ENCODE data around the gene FOXC1.

FOXC1 gene

DNA sequence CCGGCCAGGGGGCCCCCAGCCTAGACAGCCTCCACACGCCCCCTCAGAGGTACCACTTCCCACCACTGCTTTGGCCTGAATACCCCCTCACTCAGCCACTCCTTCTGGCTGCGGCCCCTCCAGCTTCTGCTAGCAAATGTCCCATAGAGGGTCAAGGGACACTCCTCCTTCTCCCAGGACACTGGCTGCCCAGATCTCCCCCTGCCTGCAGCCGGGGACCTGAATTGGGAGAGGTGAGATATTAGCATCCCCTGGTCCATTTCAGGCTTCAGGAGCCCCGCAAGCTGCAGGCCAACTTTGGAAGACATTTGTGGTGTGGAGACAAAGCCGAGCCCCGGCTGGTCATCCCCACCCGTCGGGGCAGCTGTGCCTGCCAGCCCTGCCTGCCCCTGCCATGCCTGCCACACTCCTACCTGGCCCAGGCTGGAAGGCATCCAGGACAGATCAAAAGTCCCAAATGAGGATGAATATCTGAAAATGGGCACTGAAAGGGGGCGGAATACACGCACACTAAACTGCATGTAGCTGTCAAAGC lies 32.5 kb upstream of the FOXC1 start:
- TF ChIP-seq, protein P1, sequence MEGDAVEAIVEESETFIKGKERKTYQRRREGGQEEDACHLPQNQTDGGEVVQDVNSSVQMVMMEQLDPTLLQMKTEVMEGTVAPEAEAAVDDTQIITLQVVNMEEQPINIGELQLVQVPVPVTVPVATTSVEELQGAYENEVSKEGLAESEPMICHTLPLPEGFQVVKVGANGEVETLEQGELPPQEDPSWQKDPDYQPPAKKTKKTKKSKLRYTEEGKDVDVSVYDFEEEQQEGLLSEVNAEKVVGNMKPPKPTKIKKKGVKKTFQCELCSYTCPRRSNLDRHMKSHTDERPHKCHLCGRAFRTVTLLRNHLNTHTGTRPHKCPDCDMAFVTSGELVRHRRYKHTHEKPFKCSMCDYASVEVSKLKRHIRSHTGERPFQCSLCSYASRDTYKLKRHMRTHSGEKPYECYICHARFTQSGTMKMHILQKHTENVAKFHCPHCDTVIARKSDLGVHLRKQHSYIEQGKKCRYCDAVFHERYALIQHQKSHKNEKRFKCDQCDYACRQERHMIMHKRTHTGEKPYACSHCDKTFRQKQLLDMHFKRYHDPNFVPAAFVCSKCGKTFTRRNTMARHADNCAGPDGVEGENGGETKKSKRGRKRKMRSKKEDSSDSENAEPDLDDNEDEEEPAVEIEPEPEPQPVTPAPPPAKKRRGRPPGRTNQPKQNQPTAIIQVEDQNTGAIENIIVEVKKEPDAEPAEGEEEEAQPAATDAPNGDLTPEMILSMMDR (IDR thresholded peaks at IDR 0.05; ENCODE audit: control insufficient read depth, extremely low read depth, insufficient read depth), result no peak
- no peak for DNase-seq (ENCODE audit: low read depth)
- no peak overlapping the region for H3K4me3 ChIP-seq (ENCODE audit: low read depth, low read length)

DNA sequence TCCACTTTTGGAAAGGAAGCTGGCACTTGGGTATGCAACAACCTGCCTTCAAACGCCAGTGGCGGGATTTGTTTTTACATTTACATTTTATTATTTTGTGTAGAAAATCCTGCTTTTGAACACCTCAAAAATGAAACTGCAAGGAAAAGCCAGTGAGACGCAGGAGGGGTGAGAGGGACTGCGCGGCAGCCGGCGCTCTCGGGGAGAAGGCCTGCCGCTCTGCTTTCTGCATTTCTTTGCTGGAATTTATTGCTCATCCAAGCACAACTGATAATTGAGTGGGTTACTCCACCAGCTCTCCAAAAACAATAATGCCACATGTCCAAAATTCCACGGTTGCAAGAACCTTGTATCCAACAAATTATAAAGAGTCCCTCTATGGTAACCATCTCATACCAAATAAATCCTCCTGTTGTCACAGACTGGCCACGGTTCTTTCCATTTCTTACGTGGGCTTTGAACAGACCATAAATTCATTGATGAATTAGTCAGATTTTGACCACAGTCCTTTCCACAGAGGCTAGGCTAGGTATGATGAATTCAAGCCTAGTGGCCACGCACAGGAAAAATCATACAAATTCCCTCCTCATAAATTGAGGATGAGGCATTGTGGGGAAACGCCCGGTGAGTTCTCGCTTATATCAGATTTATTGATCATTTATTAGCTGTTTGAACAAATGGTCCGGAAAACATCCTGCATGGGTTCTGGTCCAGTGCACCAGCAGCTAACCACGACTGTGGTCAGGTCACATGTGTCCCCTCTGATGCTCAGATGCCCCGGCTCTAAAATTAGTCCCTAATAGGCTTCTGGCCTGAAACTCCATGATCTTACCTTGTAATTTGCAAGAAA lies 31.6 kb upstream of the FOXC1 start:
- TF ChIP-seq, protein P1 (IDR thresholded peaks at IDR 0.05; ENCODE audit: control insufficient read depth, extremely low read depth, insufficient read depth), result no peak
- no peak for DNase-seq (ENCODE audit: low read depth)
- no peak overlapping the region for H3K4me3 ChIP-seq (ENCODE audit: low read depth, low read length)

DNA sequence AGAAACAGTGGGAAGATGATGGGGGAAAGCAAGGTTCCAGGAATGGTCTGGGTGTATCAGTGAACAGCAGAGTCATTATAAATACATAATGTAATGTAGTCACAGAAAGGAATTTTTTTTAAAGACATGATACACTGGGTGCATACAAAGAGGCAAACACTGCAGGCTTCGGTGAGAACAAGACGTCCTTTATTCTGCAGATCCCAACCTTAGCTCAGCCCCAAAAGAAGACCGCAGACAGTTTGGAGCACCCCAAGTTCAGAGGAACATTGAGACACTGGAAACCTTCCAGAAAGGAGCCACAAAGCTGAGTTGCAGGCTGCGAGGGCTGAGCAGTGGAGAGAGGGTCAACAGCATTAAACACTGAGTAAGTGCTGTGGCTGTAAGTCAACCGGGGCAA lies 30.6 kb upstream of the FOXC1 start:
- no peak overlapping the region for H3K4me3 ChIP-seq (ENCODE audit: low read depth, low read length)
- DNase-seq (ENCODE audit: low read depth), result no peak
- TF ChIP-seq, protein P1 (IDR thresholded peaks at IDR 0.05; ENCODE audit: control insufficient read depth, extremely low read depth, insufficient read depth), result no peak

DNA sequence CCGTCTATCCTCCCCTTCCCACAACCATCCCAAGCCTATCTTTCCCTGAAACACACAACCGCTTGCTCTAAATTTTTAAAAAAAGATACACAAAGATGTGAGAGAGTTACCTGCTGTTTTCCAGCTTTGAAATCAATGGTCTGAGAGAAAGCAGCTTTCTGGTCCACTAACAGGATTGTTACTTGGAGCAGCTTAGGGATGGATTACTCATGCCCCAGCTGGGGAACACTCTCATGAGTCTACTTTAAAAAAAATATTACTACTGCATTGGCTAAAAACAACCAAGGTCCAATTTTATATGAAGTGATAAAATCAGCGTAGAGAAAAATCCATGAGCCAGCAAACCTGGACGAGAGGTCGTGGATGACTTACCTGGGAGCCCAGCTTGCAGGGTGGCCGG lies 29.6 kb upstream of the FOXC1 start:
- no peak for DNase-seq (ENCODE audit: low read depth)
- TF ChIP-seq, protein P1 (IDR thresholded peaks at IDR 0.05; ENCODE audit: control insufficient read depth, extremely low read depth, insufficient read depth), result no peak
- H3K4me3 ChIP-seq (ENCODE audit: low read depth, low read length), result no peak overlapping the region

DNA sequence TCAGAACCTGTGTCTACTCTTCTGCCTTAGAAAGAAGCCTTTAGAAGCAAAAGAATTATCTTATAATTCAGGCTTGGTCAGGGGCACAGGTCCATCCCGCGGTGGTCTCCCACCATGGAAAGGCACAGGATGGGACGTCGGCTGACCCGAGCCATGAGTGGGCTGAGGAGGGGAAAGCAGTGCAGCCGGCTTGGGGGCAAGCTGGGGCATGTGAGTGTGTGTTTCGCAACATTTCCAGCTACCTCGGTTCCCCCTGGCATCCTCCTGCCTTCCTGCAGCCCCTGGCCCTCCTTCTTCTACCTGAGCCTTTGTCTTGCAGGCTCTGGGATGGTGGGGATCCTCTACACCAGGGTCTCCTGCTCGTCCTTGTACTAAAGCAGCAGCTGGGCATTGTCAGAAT lies 29.1 kb upstream of the FOXC1 start:
- no peak overlapping the region for H3K4me3 ChIP-seq (ENCODE audit: low read depth, low read length)
- no peak for DNase-seq (ENCODE audit: low read depth)
- TF ChIP-seq, protein P1 (IDR thresholded peaks at IDR 0.05; ENCODE audit: control insufficient read depth, extremely low read depth, insufficient read depth), result no peak

DNA sequence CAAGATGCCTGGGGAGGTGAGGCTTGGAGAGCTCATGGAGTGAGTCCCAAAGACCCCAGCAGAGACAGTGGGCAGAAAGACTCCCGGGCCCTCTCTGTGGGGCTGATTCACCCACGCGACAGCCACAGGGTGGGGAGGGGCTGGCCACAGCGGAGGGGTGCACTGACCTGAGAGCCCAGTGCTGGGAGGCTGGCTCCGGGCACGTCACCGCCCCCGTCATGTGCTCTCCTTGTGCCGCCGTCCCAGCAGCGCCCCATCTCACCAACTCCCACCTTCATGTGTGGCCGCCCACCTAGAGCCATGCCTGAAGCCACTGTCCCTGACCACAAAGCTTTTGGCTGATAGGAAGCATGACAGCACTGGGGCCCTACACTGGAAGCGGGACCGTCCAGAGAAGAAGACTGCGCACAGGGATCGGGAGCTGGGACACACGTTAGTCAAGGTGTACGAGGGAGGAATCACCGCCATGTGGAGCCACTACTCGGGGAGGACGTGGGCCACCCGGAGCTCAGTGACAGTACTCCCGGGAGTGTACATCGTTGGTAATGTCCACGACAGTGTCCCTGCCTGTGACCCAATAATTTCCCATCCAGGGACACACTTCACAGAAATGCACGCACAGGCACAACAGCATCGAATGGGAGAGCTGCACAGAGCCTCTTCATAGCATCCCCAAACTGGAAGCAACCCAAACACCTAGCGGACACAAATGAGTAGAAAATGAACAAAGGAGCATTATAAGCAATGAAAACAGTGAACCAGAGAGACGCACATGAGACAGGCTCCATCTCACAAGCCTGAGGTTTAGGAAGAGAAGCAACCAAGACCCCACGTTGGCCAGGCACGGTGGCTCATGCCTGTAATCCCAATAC lies 28.4 kb upstream of the FOXC1 start:
- TF ChIP-seq, protein P1 (IDR thresholded peaks at IDR 0.05; ENCODE audit: control insufficient read depth, extremely low read depth, insufficient read depth), result no peak
- no peak overlapping the region for H3K4me3 ChIP-seq (ENCODE audit: low read depth, low read length)
- DNase-seq (ENCODE audit: low read depth), result no peak

Data from LNCaP clone FGC (cell line).